ENCODE results near the gene GSTA4.
A peak's percentile ranks its signal among the peaks of the same experiment; 100 is the strongest.

The GSTA4 gene

DNA sequence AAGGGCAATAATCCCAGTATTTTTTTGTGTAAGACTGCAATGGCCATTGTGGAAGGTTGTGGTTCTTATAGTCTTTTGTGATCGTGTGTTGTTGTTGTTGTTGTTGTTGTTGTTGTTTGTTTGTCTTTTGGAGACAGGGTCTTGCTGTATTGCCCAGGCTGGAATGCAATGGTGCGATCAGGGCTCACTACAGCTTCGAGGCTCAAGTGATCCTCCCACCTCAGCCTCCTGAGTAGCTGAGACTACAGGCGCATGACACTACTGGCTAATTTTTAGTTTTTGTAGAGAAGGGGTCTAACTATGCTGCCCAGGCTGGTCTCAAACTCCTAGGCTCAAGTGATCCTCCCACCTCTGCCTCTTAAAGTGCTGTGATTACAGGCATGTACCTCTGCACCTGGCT is 3.5 kb upstream of the GSTA4 start:
- Mint-ChIP-seq H3K4me3 (no peak overlapping the region), H3K9me3 (no peaks in the 10 kb centered on the region), H3K27me3 (ENCODE audit: low read depth) (peaks cover 11% of the 10 kb centered on the region), H3K27ac (no peak overlapping the region), H3K36me3 (ENCODE audit: low read depth) (peaks cover 8% of the 10 kb centered on the region), H3K4me1 (ENCODE audit: low read depth) (peaks cover 21% of the 10 kb centered on the region)

DNA sequence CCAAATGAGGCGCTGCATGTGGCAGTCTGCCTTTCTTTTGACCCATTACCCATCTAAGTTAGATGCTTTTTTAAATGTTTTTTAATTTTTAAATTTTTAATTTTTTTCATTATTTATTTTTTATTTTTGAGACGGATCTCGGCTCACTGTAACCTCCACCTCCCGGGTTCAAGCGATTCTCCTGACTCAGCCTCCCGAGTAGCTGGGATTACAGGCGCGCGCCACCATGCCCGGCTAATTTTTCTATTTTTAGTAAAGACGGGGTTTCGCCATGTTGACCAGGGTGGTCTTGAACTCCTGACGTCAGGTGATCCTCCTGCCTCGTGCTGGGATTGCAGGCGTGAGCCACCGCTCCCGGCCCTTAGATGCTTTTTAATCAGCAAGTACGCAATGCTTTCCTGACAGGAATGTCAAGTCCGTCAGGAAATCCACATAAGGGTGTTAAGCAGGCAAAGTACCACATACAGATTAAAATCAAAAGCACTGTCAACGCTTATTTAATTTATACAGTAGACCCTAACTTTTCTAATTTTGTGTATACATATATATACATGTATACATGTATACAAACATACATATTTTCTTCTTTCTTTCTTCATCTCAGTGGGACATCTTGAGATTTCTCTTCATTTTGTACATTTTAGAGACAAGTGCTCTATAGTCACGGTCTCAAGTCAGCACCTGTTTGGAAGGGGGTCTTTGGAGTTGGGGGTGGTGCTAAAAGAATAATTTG is 995 bp upstream of the GSTA4 start:
- Mint-ChIP-seq H3K4me3 (peak overlapping the region; percentile 95), H3K27me3 (ENCODE audit: low read depth) (peaks cover 11% of the 10 kb centered on the region), H3K9me3 (no peaks in the 10 kb centered on the region), H3K27ac (peak overlapping the region; percentile 98), H3K36me3 (ENCODE audit: low read depth) (peaks cover 11% of the 10 kb centered on the region), H3K4me1 (ENCODE audit: low read depth) (peaks cover 27% of the 10 kb centered on the region)

- Mint-ChIP-seq H3K4me1 (ENCODE audit: low read depth) (peaks cover 34% of the 10 kb centered on the region), H3K27me3 (ENCODE audit: low read depth) (peaks cover 8% of the 10 kb centered on the region), H3K4me3 (peak overlapping the region; percentile 95), H3K27ac (peak overlapping the region; percentile 98), H3K36me3 (ENCODE audit: low read depth) (peaks cover 14% of the 10 kb centered on the region), H3K9me3 (no peaks in the 10 kb centered on the region)
Observed at GRCh38 chr6:52994839-52995088, 320 bp downstream of the GSTA4 start.

DNA sequence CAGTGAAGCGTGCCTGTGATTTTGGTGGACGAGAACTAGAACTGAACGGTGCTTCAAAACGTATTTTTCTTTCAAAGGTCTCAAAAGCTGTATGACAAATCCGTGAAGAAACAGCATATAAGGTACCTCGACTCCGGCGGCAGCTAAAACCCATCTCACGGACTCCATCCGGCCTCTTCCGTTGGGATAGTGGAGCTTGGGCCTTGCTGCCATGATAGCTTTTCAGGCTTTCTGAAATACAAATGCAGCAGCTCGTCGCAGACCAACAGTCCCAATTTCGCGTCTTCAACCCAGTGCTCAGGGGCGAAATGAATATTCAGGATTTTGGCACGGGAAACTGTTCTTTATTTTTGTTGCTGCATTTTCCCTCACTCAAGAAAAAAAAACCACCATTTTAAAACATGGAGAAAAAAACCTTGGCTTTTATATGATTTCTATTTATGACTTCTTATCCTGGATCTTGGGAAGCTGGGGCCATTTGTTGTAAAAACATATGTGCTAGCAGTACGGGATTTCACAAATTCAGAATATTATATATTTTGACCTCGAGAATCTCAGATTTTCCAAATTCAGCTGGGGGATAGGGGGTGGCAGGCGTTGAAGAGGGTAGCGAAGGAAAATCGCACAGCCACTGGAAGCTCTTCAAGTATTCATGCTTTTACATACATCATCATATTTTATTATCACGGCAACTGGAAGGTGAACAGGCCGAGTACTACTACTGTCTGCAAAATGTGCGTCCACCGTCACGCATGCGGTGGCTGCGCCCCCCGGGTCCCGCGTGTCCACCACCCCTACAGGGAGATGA is 849 bp downstream of the GSTA4 start:
- Mint-ChIP-seq H3K4me3 (peak overlapping the region; percentile 95), H3K27ac (peak overlapping the region; percentile 98), H3K9me3 (no peaks in the 10 kb centered on the region), H3K36me3 (ENCODE audit: low read depth) (peaks cover 14% of the 10 kb centered on the region), H3K27me3 (ENCODE audit: low read depth) (peaks cover 8% of the 10 kb centered on the region), H3K4me1 (ENCODE audit: low read depth) (peaks cover 34% of the 10 kb centered on the region)

- peak overlapping the region; percentile 60 for H3K4me3 Mint-ChIP-seq
- H3K36me3 Mint-ChIP-seq (ENCODE audit: low read depth), result peaks cover 16% of the 10 kb centered on the region
- H3K9me3 Mint-ChIP-seq, result no peaks in the 10 kb centered on the region
- peaks cover 8% of the 10 kb centered on the region for H3K27me3 Mint-ChIP-seq (ENCODE audit: low read depth)
- peak overlapping the region; percentile 11 for H3K27ac Mint-ChIP-seq
- peaks cover 34% of the 10 kb centered on the region for H3K4me1 Mint-ChIP-seq (ENCODE audit: low read depth)
Observed at GRCh38 chr6:52992980-52993920, 1.8 kb downstream of the GSTA4 start.

- Mint-ChIP-seq H3K27ac (peak overlapping the region; percentile 23), H3K27me3 (ENCODE audit: low read depth) (peaks cover 1% of the 10 kb centered on the region), H3K4me1 (ENCODE audit: low read depth) (peaks cover 34% of the 10 kb centered on the region), H3K36me3 (ENCODE audit: low read depth) (peaks cover 20% of the 10 kb centered on the region), H3K9me3 (no peaks in the 10 kb centered on the region), H3K4me3 (no peak overlapping the region)
Observed at GRCh38 chr6:52990342-52990741, 4.7 kb downstream of the GSTA4 start.

DNA sequence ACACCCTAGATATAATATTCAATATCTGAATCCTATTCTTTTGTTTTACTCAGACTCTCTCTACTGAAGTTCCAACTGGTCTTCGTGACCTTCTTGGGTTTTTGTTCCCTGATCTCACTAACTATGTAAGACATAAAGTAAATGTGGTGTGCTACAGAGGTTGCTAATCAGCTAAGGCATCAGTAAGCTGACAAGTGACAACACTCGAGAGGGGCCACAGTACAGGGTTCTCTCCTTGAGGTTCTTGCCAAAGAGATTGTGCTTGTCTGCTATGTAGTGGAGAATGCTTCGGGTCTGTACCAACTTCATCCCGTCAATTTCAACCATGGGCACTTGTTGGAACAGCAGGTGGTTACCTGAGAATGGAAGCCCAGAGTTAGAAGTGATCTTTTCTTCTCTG is 9.9 kb downstream of the GSTA4 start:
- H3K9me3 Mint-ChIP-seq, result no peaks in the 10 kb centered on the region
- peaks cover 16% of the 10 kb centered on the region for H3K36me3 Mint-ChIP-seq (ENCODE audit: low read depth)
- H3K4me3 Mint-ChIP-seq, result peak overlapping the region; percentile 18
- no peak overlapping the region for H3K27ac Mint-ChIP-seq
- peaks cover 48% of the 10 kb centered on the region for H3K4me1 Mint-ChIP-seq (ENCODE audit: low read depth)
- H3K27me3 Mint-ChIP-seq (ENCODE audit: low read depth), result no peaks in the 10 kb centered on the region

- Mint-ChIP-seq H3K9me3 (no peaks in the 10 kb centered on the region), H3K4me1 (ENCODE audit: low read depth) (peaks cover 47% of the 10 kb centered on the region), H3K4me3 (peak overlapping the region; percentile 38), H3K36me3 (ENCODE audit: low read depth) (peaks cover 16% of the 10 kb centered on the region), H3K27ac (peak overlapping the region; percentile 66), H3K27me3 (ENCODE audit: low read depth) (no peaks in the 10 kb centered on the region)
Observed at GRCh38 chr6:52984247-52984646, 10.8 kb downstream of the GSTA4 start.

GRCh38 chr6:52983159-52983848 is 11.8 kb downstream of the GSTA4 start:
- H3K9me3 Mint-ChIP-seq, result no peaks in the 10 kb centered on the region
- H3K36me3 Mint-ChIP-seq (ENCODE audit: low read depth), result peaks cover 15% of the 10 kb centered on the region
- H3K27ac Mint-ChIP-seq, result no peak overlapping the region
- no peaks in the 10 kb centered on the region for H3K27me3 Mint-ChIP-seq (ENCODE audit: low read depth)
- no peak overlapping the region for H3K4me3 Mint-ChIP-seq
- H3K4me1 Mint-ChIP-seq (ENCODE audit: low read depth), result peaks cover 50% of the 10 kb centered on the region

DNA sequence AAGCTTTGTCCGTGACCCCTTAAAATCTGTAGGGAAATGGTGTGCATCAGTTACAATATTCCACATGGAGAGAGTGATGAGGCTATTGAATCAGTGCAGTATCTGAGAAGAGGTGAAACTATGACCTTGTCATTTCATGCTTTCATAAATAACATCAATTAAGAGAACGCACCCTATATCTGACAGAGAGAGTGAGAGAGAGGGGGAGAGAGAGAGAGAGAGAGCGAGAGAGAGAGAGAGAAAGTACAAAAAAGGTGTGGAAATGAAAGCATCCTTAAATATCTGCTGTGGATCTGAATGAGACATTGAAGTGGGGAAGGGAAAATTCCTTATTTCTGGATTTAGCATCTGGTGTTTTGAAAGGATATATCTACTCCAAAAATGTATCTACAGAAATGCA is 12.4 kb downstream of the GSTA4 start:
- Mint-ChIP-seq H3K27me3 (ENCODE audit: low read depth) (no peaks in the 10 kb centered on the region), H3K4me1 (ENCODE audit: low read depth) (peaks cover 45% of the 10 kb centered on the region), H3K36me3 (ENCODE audit: low read depth) (peaks cover 12% of the 10 kb centered on the region), H3K4me3 (no peak overlapping the region), H3K27ac (no peak overlapping the region), H3K9me3 (no peaks in the 10 kb centered on the region)

GRCh38 chr6:52981222-52981900 is 13.7 kb downstream of the GSTA4 start:
- H3K27ac Mint-ChIP-seq, result no peak overlapping the region
- H3K9me3 Mint-ChIP-seq, result no peaks in the 10 kb centered on the region
- no peaks in the 10 kb centered on the region for H3K27me3 Mint-ChIP-seq (ENCODE audit: low read depth)
- no peak overlapping the region for H3K4me3 Mint-ChIP-seq
- H3K36me3 Mint-ChIP-seq (ENCODE audit: low read depth), result peaks cover 9% of the 10 kb centered on the region
- peaks cover 48% of the 10 kb centered on the region for H3K4me1 Mint-ChIP-seq (ENCODE audit: low read depth)

DNA sequence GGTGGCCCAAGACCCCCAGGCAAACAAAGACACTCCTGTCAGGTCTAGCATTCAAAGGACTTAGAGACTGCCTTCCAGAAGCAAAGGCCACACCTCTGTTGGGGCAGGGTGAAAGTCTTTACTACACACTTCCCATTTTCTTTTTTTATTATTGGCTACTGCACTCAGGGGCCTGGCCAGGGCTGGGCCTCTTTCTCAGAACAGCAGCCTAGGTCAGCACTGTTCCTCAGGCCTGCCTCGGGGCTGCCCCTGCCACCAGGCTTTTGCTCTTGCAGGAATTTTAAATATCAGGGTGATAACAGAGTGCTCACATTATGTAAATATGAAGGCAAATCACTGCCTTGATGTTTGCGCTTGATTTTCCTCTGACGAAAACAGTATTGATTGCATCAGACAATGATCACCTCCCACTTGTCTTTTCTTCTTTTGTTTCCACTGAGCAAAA is 18.5 kb downstream of the GSTA4 start:
- Mint-ChIP-seq H3K9me3 (no peaks in the 10 kb centered on the region), H3K27ac (no peak overlapping the region), H3K4me3 (no peak overlapping the region), H3K36me3 (ENCODE audit: low read depth) (no peaks in the 10 kb centered on the region), H3K27me3 (ENCODE audit: low read depth) (no peaks in the 10 kb centered on the region), H3K4me1 (ENCODE audit: low read depth) (peaks cover 15% of the 10 kb centered on the region)

DNA sequence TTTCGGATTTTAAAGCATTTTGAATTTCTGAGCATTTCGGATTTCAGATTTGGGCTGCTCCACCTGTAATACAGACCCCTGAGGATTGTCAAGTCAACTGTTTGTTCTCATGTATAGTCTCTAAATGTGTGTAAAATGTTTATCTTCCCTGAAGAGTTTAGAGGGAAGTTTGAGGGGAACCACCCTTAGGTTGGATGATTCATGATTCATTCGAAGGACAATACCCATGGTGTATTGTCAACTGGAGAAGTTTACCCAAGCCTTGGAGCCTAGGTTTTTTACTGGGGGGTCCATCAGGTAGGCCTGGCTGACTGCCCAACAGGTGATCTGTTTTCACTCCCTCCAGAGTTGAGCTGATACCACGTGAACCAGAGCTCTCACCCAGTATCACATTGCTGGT is 18.9 kb downstream of the GSTA4 start:
- Mint-ChIP-seq H3K27ac (no peak overlapping the region), H3K4me3 (no peak overlapping the region)

More for the DNA sequence above, 18.9 kb downstream of the GSTA4 start:
- Mint-ChIP-seq H3K27me3 (ENCODE audit: low read depth) (no peaks in the 10 kb centered on the region), H3K9me3 (no peaks in the 10 kb centered on the region), H3K36me3 (ENCODE audit: low read depth) (no peaks in the 10 kb centered on the region), H3K4me1 (ENCODE audit: low read depth) (peaks cover 15% of the 10 kb centered on the region)

All from T-helper 1 cell treated with Interleukin-12 subunit alpha and Interleukin-12 subunit beta and Interleukin-4 antibody, amounts not matched to agents 30 μg/mL and 1 μg/mL, for 36 hours (primary cell).